Body of pancreas (tissue), 4 donors: ENCODE measurements around the gene RPL3.

Source experiments
- CTCF ChIP-seq, 7 experiments: fragments of 450-650 bp in 4 of 7; fragments of 200-600 bp in 3 of 7; sonication (generic) in 3 of 7; IDR thresholded peaks; one replicate each; pipeline ENCODE4 v1.5.1; 2016 to 2019; ENCODE audit warnings: antibody characterized with exemption in 7 of 7
- POLR2A ChIP-seq, 3 donors: fragments of 450-650 bp; IDR thresholded peaks; one replicate each; pipeline ENCODE4 v1.6.1; 2016; ENCODE audit warnings: antibody characterized with exemption in 3 of 3, mild to moderate bottlenecking in 2 of 3

DNA sequence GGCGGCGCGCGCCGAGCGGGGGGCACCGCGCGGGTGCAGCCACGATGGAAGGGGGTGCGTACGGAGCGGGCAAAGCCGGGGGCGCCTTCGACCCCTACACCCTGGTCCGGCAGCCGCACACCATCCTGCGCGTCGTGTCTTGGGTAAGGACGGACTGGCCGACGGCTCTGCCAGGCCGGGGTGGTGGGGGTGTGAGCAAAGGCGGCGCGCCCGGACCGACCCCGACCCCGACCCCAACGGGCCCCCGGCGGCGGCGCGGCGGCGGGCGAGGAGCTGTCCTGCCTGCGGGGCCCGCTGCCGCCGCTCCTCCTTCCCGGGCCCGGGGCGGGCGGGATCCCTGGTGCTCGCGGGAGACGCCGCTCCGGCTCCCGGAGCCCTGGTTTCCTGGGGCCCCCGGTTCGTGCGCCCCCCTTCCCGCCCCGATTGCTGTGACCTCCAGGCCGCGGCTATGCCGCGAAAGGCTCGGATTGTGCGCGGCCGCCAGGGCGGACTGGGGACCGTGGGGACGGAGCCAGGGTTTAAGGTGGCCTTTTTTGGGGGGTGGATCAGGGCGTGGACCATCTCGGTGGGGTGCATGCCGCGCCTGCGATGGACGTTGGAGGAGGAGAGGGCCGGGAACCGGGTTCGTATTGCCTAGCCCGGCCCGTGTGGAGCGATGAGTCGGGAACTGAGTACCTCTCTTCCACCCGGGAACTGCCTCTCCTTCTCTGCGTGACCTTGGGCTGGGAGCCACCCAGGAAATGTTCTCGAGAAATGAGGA is 30.7 kb upstream of the RPL3 start, which contains the start of gene SYNGR1:
- peak in 3 of 7 experiments; percentile 3 to 15 (median 6) for TF ChIP-seq CTCF (IDR thresholded peaks at IDR 0.05)
- TF ChIP-seq POLR2A (IDR thresholded peaks at IDR 0.05): peak in 1 of 3 donors; percentile 48
